HepG2 (cell line): ENCODE results near the gene RNF149. TPM values are rescaled to one million over a fixed set of nuclear protein-coding genes. Genes with fewer than 3 reads are reported as not detected.

ENCODE experiments used
- FOXP1 ChIP-seq, 2 experiments: fragments of 450-650 bp in 1 of 2; IDR thresholded peaks; 2 replicates each; pipeline ENCODE4 v1.6.1; 2017 to 2018; ENCODE audit warnings: antibody characterized with exemption in 1 of 2
- HDAC6 ChIP-seq: fragments of 200-600 bp; sonication (generic); IDR thresholded peaks from 2 replicates; pipeline ENCODE4 v1.7.0; 2017; ENCODE audit warnings: mild to moderate bottlenecking, antibody characterized with exemption, low read length, low read depth
- HOMEZ ChIP-seq: IDR thresholded peaks from 2 replicates; pipeline ENCODE4 v1.6.1; 2016; ENCODE audit warnings: low read depth
- IKZF5 ChIP-seq: IDR thresholded peaks from 2 replicates; pipeline ENCODE4 v1.6.1; 2018; ENCODE audit warnings: missing genetic modification reagents, mild to moderate bottlenecking, missing compliant biosample characterization
- POGK ChIP-seq: sonication (generic); formaldehyde crosslinking; conservative IDR thresholded peaks from 2 replicates; pipeline ENCODE4 v1.8.0; 2022; ENCODE audit warnings: mild to moderate bottlenecking, moderate library complexity, missing genetic modification reagents
- POLR2G ChIP-seq: fragments of 200-400 bp; formaldehyde crosslinking; IDR thresholded peaks from 2 replicates; pipeline ENCODE4 v1.6.1; 2018; ENCODE audit warnings: mild to moderate bottlenecking, low read depth, low read length, moderate library complexity
- RAD21 ChIP-seq: fragments of 450-650 bp; formaldehyde crosslinking; IDR thresholded peaks from 2 replicates; pipeline ENCODE4 v1.5.0; 2020; ENCODE audit warnings: mild to moderate bottlenecking
- TAF1 ChIP-seq: sonication (generic); formaldehyde crosslinking; IDR thresholded peaks from 2 replicates; pipeline ENCODE4 v1.4.0; 2020; ENCODE audit warnings: missing genetic modification reagents
- ZBTB7A ChIP-seq: sonication (generic); formaldehyde crosslinking; IDR thresholded peaks from 2 replicates; pipeline ENCODE4 v1.8.0; 2022; ENCODE audit warnings: mild to moderate bottlenecking, missing genetic modification reagents
- ZNF260 ChIP-seq: sonication (generic); formaldehyde crosslinking; IDR thresholded peaks from 2 replicates; pipeline ENCODE4 v1.4.0; 2020; ENCODE audit warnings: missing genetic modification reagents, low read depth, mild to moderate bottlenecking, borderline replicate concordance
- ZNF407 ChIP-seq: sonication (generic); formaldehyde crosslinking; IDR thresholded peaks from one replicate; pipeline ENCODE4 v1.5.1; 2020; ENCODE audit warnings: mild to moderate bottlenecking, missing genetic modification reagents; ENCODE audit errors: not compliant biosample characterization
- ZNF496 ChIP-seq: sonication (generic); formaldehyde crosslinking; IDR thresholded peaks from 2 replicates; pipeline ENCODE4 v1.8.1; 2023; ENCODE audit warnings: mild to moderate bottlenecking, moderate library complexity, missing genetic modification reagents; ENCODE audit not compliant: insufficient replicate concordance
- ZNF83 ChIP-seq: sonication (generic); formaldehyde crosslinking; IDR thresholded peaks from 2 replicates; pipeline ENCODE4 v1.4.0; 2020; ENCODE audit warnings: missing genetic modification reagents, mild to moderate bottlenecking, borderline replicate concordance
- ZSCAN31 ChIP-seq: sonication (generic); formaldehyde crosslinking; IDR thresholded peaks from 2 replicates; pipeline ENCODE4 v1.5.0; 2020; ENCODE audit warnings: low read depth, mild to moderate bottlenecking, missing genetic modification reagents
- polyA plus RNA-seq, 8 experiments: library from polyadenylated mRNA; depleted of rRNA in 3 of 8; stranded (reverse) in 7 of 8; unstranded in 1 of 8; fragments of >200 nt; fragmentation: Illumina TruSeq in 4 of 8; extraction: Trizol in 4 of 8; gene quantifications; 2 replicates each; pipeline versions ENCODE4 v1.2.1 to v1.2.3, GENCODE V29; 2011 to 2016; ENCODE audit warnings: low read depth in 4 of 8, missing spikeins in 1 of 8, mixed read lengths in 1 of 8; ENCODE audit not compliant: insufficient read depth in 1 of 8
- total RNA-seq, 5 experiments: library from RNA; depleted of rRNA; stranded (reverse); fragments of >200 nt; fragmentation: Illumina TruSeq; extraction: Trizol; gene quantifications; 2 replicates each; pipeline ENCODE4 v1.2.3, GENCODE V29; 2016; ENCODE audit warnings: low read depth in 1 of 5

RNF149 gene
- total and polyA plus RNA-seq, 2 of the 13 experiments (the other 11 are each of a cell fraction or from before 2014, with no cell fraction given): 87.6 to 109 TPM

- TF ChIP-seq ZNF83 (peak; percentile 85; the same call in 1 of the 2 replicates), HDAC6 (no peak), FOXP1 (IDR thresholded peaks at IDR 0.05) (no peak), FOXP1 (CRISPR knock-in tag; IDR thresholded peaks at IDR 0.05) (no peak), POLR2G (peak; percentile 97), ZNF407 (CRISPR knock-in tag) (peak; percentile 39), HOMEZ (CRISPR knock-in tag) (peak; percentile 80; the same call in 1 of the 2 replicates), IKZF5 (CRISPR knock-in tag) (peak; percentile 95), ZNF260 (CRISPR knock-in tag) (0 out of 2 replicates have a peak, but pooled peaks have one; percentile 33), ZSCAN31 (peak; percentile 79), ZBTB7A (CRISPR knock-in tag) (peak; percentile 98), TAF1 (CRISPR knock-in tag) (peak; percentile 98), RAD21 (peak; percentile 49), POGK (CRISPR knock-in tag) (peak; percentile 94), ZNF496 (CRISPR knock-in tag) (no peak)
Observed at GRCh38 chr2:101308432-101309210, at the start of gene RNF149 (continued).
